Panc1 (cell line): Measurements from ENCODE around the gene SLC7A7. TPM values are rescaled to one million over a fixed set of nuclear protein-coding genes. Genes with fewer than 3 reads are reported as not detected.
A peak's percentile ranks its signal among the peaks of the same experiment; 100 is the strongest.

Experiments used
- ATAC-seq: fragments of 200-7000 bp; cut with Tn5 transposase; 2 replicates; pipeline ENCODE4 v1.9.1; 2020; ENCODE audit warnings: mild to moderate bottlenecking, moderate library complexity
- Bru-seq: library from RNA; stranded (reverse); fragments of 400-500 nt; gene quantifications from one replicate; lab custom pipeline; 2021; lab: Mats Ljungman, UMichigan
- BruChase-seq, 2 experiments: library from RNA; stranded (reverse); fragments of 400-500 nt; gene quantifications; one replicate each; lab custom pipeline; 2021; lab: Mats Ljungman, UMichigan
- BruUV-seq: library from RNA; stranded (reverse); fragments of 400-500 nt; replicated peaks from 2 replicates; lab custom pipeline; 2021; lab: Mats Ljungman, UMichigan
- CTCF ChIA-PET: fragments of 300-600 bp; sonication (Branson Sonifier 250); formaldehyde crosslinking; loops from one replicate; lab custom pipeline; 2022; ENCODE audit warnings: antibody characterized with exemption; lab: Charles Lee
- POLR2A ChIA-PET: fragments of 300-600 bp; sonication (Branson Sonifier 250); formaldehyde crosslinking; loops from one replicate; lab custom pipeline; 2022; ENCODE audit warnings: antibody characterized with exemption; lab: Charles Lee
- DNase-seq: peaks from one replicate; pipeline ENCODE4 v3.0.0-alpha.2; 2010; ENCODE audit warnings: low read depth, low spot score
- H3K27ac ChIP-seq: 2 replicates; pipeline ENCODE4 v1.5.1; 2011; ENCODE audit warnings: mild to moderate bottlenecking, low read length, inconsistent platforms
- H3K27me3 ChIP-seq: fragments of 200-500 bp; sonication (Bioruptor generic); 2 replicates; pipeline ENCODE4 v1.6.0; 2014; ENCODE audit warnings: low read length, inconsistent platforms; ENCODE audit not compliant: control insufficient read depth, insufficient read depth
- H3K36me3 ChIP-seq: fragments of 200-500 bp; sonication (Bioruptor generic); 2 replicates; pipeline ENCODE4 v1.5.1; 2014; ENCODE audit warnings: inconsistent platforms, mild to moderate bottlenecking, low read length, moderate library complexity; ENCODE audit not compliant: control insufficient read depth, insufficient read depth
- H3K4me1 ChIP-seq: 2 replicates; pipeline ENCODE4 v1.5.1; 2011; ENCODE audit warnings: inconsistent platforms, mild to moderate bottlenecking, low read length, moderate library complexity; ENCODE audit not compliant: control insufficient read depth, insufficient read depth
- H3K4me3 ChIP-seq, 2 experiments: 2 replicates each; pipeline ENCODE4 v1.5.1; 2011 to 2012; ENCODE audit warnings: low read depth in 2 of 2, low read length in 2 of 2, mild to moderate bottlenecking in 2 of 2, inconsistent platforms in 1 of 2, moderate library complexity in 1 of 2
- H3K9me3 ChIP-seq: fragments of 200-500 bp; sonication (Bioruptor generic); 2 replicates; pipeline ENCODE4 v1.5.1; 2014; ENCODE audit warnings: low read depth, mild to moderate bottlenecking, inconsistent platforms, low read length, moderate library complexity; ENCODE audit not compliant: control insufficient read depth, insufficient read depth
- POLR2AphosphoS5 ChIP-seq: IDR thresholded peaks from 2 replicates; pipeline ENCODE4 v1.6.1; 2012; ENCODE audit warnings: mild to moderate bottlenecking, low read depth, low read length, moderate library complexity
- SIN3A ChIP-seq: IDR thresholded peaks from 2 replicates; pipeline ENCODE4 v1.6.1; 2012; ENCODE audit warnings: low read depth, mild to moderate bottlenecking, low read length, moderate library complexity, borderline replicate concordance; ENCODE audit not compliant: insufficient read depth
- TCF7L2 ChIP-seq: IDR thresholded peaks from 2 replicates; pipeline ENCODE4 v1.6.1; 2011; ENCODE audit warnings: mild to moderate bottlenecking, low read depth, low read length, inconsistent platforms
- in situ Hi-C: cut with HindIII; loops from 2 replicates; pipeline ENCODE4 v1.10.0; 2016; ENCODE audit warnings: low sequenced_read_pairs, low pct_unique_long_range_greater_than_20kb
- intact Hi-C: fragments of 100-400 bp; cut with micrococcal nuclease; formaldehyde crosslinking; loops from one replicate; pipeline ENCODE4 v1.10.0; 2022; ENCODE audit not compliant: unreplicated experiment
- long read RNA-seq: library from polyadenylated mRNA; unstranded; transcript quantifications from one replicate; pipeline ENCODE4 v2.0.0, GENCODE V29; 2021; ENCODE audit not compliant: unreplicated experiment
- polyA plus RNA-seq: library from polyadenylated mRNA; unstranded; fragments of >200 nt; gene quantifications from one replicate; pipeline ENCODE4 v1.2.1, GENCODE V29; 2012; ENCODE audit warnings: missing spikeins; ENCODE audit not compliant: insufficient read length
- total RNA-seq: library from RNA; stranded (reverse); gene quantifications from one replicate; pipeline ENCODE4 v1.2.1, GENCODE V29; 2021; ENCODE audit not compliant: unreplicated experiment
- TF ChIP-seq, protein P1 (sequence below), 2 experiments: IDR thresholded peaks; 2 replicates each; pipeline ENCODE4 v1.6.1; 2011 to 2012; ENCODE audit warnings: low read depth in 2 of 2, control low read depth in 1 of 2, low read length in 1 of 2, mild to moderate bottlenecking in 1 of 2, moderate library complexity in 1 of 2; ENCODE audit not compliant: insufficient read depth in 1 of 2
- TF ChIP-seq, protein P2 (sequence below): fragments of 450-650 bp; IDR thresholded peaks from 2 replicates; pipeline ENCODE4 v1.5.1; 2017; ENCODE audit warnings: mild to moderate bottlenecking

Gene SLC7A7
- total RNA-seq (0.85 TPM), Bru-seq, nascent RNA (percentile 20 among the genes with signal in this experiment), BruChase-seq, experiment 1, labeled RNA remaining after a 2-hour chase (percentile 27 among the genes with signal in this experiment), BruChase-seq, experiment 2, labeled RNA remaining after a 6-hour chase (percentile 33 among the genes with signal in this experiment)
- polyA plus RNA-seq = 1.3 TPM
- long read RNA-seq, partial matches to known transcripts = 0 of 3 reads
- long read RNA-seq, other reads (novel, unspliced or antisense) = 1 of 3 reads

- Histone ChIP-seq H3K4me1 (peaks cover 3% of the 10 kb centered on the region; the same call in 1 of the 2 replicates), H3K4me3 (no peak within 1 kb of the TSS), H3K27me3 (no peaks in the 10 kb centered on the region), H3K9me3 (no peaks in the 10 kb centered on the region), H3K36me3 (no peaks in the 10 kb centered on the region), H3K27ac (no peak within 1 kb of the TSS)
- DNase-seq = no peak
- POLR2A ChIA-PET = no interaction called here
- 0 out of 2 replicates have a peak, but pooled peaks have one; percentile 40 for ATAC-seq
- BruUV-seq = no TSS peak
- CTCF ChIA-PET = interaction anchor here (0.6 to 1.4 kb wide), 2 partner anchors 10 to 41 kb away, joined by 3 to 5 read pairs; no protein-coding TSS in a partner anchor
- in situ Hi-C loops = no loop called here
- intact Hi-C loops = no loop called here
- TF ChIP-seq, protein P1, sequence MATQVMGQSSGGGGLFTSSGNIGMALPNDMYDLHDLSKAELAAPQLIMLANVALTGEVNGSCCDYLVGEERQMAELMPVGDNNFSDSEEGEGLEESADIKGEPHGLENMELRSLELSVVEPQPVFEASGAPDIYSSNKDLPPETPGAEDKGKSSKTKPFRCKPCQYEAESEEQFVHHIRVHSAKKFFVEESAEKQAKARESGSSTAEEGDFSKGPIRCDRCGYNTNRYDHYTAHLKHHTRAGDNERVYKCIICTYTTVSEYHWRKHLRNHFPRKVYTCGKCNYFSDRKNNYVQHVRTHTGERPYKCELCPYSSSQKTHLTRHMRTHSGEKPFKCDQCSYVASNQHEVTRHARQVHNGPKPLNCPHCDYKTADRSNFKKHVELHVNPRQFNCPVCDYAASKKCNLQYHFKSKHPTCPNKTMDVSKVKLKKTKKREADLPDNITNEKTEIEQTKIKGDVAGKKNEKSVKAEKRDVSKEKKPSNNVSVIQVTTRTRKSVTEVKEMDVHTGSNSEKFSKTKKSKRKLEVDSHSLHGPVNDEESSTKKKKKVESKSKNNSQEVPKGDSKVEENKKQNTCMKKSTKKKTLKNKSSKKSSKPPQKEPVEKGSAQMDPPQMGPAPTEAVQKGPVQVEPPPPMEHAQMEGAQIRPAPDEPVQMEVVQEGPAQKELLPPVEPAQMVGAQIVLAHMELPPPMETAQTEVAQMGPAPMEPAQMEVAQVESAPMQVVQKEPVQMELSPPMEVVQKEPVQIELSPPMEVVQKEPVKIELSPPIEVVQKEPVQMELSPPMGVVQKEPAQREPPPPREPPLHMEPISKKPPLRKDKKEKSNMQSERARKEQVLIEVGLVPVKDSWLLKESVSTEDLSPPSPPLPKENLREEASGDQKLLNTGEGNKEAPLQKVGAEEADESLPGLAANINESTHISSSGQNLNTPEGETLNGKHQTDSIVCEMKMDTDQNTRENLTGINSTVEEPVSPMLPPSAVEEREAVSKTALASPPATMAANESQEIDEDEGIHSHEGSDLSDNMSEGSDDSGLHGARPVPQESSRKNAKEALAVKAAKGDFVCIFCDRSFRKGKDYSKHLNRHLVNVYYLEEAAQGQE (IDR thresholded peaks at IDR 0.05; ENCODE audit: insufficient read depth in 1 of 2, low read depth in 2 of 2, low read length in 1 of 2) = no peak
Observed at GRCh38 chr14:22814941-22815713, at the start of gene SLC7A7. Gene SLC7A7, minus strand, starts transcription at chr14:22815435. Its CDS starts 2,037 bp downstream, at chr14:22813398.

DNA sequence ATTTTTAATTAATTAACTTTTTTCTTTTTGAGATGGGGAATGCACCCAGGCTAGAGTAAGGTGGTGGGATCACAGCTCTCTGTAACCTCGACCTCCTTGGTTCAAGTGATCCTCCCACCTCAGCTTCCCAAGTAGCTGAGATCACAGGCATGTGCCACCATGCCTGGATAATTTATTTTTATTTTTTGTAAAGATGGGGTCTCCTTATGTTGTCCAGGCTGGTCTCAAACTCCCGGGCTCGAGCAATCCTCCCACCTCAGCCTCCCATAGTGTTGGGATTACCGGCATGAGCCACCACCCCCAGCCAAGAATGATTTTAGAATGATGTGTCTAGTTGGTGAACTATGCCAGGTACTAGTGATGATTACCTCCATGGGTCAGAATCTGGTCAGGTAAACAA is 49.7 kb upstream of the SLC7A7 start:
- Histone ChIP-seq H3K4me3 (no peak overlapping the region), H3K4me1 (no peaks in the 10 kb centered on the region), H3K27me3 (no peaks in the 10 kb centered on the region), H3K27ac (no peak overlapping the region), H3K36me3 (no peaks in the 10 kb centered on the region), H3K9me3 (no peaks in the 10 kb centered on the region)
- ATAC-seq (no peak), DNase-seq (no peak)
- intact Hi-C loops = no loop called here
- BruUV-seq = no TSS peak
- ChIA-PET POLR2A (no interaction called here), CTCF (no interaction called here)
- TF ChIP-seq SIN3A (no peak), TCF7L2 (no peak), POLR2AphosphoS5 (no peak)
- TF ChIP-seq, protein P2, sequence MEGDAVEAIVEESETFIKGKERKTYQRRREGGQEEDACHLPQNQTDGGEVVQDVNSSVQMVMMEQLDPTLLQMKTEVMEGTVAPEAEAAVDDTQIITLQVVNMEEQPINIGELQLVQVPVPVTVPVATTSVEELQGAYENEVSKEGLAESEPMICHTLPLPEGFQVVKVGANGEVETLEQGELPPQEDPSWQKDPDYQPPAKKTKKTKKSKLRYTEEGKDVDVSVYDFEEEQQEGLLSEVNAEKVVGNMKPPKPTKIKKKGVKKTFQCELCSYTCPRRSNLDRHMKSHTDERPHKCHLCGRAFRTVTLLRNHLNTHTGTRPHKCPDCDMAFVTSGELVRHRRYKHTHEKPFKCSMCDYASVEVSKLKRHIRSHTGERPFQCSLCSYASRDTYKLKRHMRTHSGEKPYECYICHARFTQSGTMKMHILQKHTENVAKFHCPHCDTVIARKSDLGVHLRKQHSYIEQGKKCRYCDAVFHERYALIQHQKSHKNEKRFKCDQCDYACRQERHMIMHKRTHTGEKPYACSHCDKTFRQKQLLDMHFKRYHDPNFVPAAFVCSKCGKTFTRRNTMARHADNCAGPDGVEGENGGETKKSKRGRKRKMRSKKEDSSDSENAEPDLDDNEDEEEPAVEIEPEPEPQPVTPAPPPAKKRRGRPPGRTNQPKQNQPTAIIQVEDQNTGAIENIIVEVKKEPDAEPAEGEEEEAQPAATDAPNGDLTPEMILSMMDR = no peak
- TF ChIP-seq, protein P1 (IDR thresholded peaks at IDR 0.05; ENCODE audit: insufficient read depth in 1 of 2, low read depth in 2 of 2, low read length in 1 of 2) = no peak
- in situ Hi-C loops = no loop called here
